GM12864 (cell line): ENCODE measurements around the gene ZNF155.

Experiments
- DNase-seq: peaks from one replicate; pipeline ENCODE4 v3.0.0-alpha.2; 2011; ENCODE audit warnings: low read depth
- H3K4me3 ChIP-seq: 2 replicates; pipeline ENCODE4 v1.5.1; 2011; ENCODE audit warnings: mild to moderate bottlenecking, low read depth, low read length, control low read depth
- CTCF ChIP-seq: IDR thresholded peaks from 2 replicates; pipeline ENCODE4 v1.5.1; 2011; ENCODE audit warnings: low read depth, mild to moderate bottlenecking, moderate library complexity, low read length, control low read depth, inconsistent platforms; ENCODE audit errors: missing control alignments

The ZNF155 gene

GRCh38 chr19:43983544-43983911 lies 460 bp upstream of the ZNF155 start:
- no peak for TF ChIP-seq CTCF
- DNase-seq: no peak
- peak overlapping the region; percentile 75 for H3K4me3 ChIP-seq

DNA sequence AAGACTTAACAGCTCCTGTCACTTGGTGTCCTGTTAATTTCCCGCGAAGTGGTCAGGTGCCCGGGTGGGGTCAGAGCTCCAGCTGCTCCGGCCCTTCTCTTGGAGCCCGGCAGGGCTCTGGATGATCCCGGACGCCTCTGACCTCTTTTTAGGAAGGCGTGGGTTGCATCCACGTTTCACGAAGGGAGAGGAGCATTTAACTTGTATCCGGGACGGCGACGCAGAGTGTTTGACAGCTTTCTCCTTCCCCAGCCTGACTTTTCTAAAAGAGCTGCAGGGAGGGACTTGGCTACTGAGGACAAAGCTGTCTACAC lies 656 bp downstream of the ZNF155 start:
- peak overlapping the region; percentile 75 for H3K4me3 ChIP-seq
- no peak for DNase-seq

DNA sequence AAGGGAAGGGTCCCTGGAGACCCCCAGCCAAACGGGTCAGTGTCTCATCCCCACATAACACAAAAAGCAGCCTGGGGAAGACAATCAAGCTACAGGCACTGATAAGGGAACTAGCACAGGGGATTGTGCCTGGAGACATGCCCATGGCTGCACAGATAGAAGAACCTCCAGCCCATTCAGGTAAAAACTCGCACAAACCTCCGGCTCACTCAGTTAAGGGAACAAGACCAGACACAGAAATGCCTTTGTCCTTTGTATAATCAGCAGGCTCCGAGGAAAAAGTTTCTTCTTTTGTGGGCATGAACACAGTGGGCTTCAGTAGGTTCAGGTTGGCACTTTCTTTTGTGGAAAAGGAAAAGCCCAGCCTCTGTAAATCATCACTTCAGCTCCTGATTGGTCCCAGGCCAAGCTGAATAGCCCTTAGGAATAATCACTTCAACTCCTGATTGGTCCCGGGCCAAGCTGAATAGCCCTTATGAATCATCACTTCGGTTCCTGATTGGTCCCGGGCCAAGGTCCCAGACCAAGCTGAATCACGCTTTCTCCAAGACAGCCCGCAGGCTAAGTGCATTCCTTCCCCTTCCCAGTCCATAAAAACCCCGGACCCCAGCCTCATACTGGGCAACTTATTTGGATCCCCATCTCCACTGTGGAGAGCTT lies 13.8 kb downstream of the ZNF155 start:
- no peak for DNase-seq
- H3K4me3 ChIP-seq: no peak overlapping the region
- no peak for TF ChIP-seq CTCF

More for the DNA sequence above, 656 bp downstream of the ZNF155 start:
- no peak for TF ChIP-seq CTCF

DNA sequence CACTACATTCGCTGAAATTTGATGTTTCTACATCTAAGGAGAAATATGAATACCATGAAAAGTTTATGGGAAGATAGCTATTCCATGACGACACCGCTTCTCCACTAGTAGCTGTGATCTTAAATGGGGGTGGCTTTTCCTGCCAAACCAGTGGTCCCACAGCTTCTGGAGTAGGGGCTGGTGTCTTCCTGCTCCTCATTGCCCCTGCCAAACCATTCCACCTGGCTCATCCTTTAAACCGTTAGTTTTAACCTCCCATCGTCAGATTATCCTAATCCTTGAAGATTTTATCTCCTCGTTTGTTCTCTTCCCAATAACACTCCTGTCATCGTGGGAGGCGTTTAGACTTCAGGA lies 18.2 kb downstream of the ZNF155 start:
- no peak for DNase-seq
- H3K4me3 ChIP-seq: peak overlapping the region; percentile 78
- no peak for TF ChIP-seq CTCF

- peak; percentile 96 for DNase-seq
Observed at GRCh38 chr19:44002566-44003460, 18.8 kb downstream of the ZNF155 start, which contains the start of gene ZNF230. Gene ZNF230 (plus strand): TSS chr19:44002957. CDS start chr19:44007079, 4,122 bp downstream.

GRCh38 chr19:44003461-44004009 lies 19.5 kb downstream of the ZNF155 start:
- DNase-seq: no peak
- H3K4me3 ChIP-seq: peak overlapping the region; percentile 78
- peak; percentile 22 for TF ChIP-seq CTCF

More at GRCh38 chr19:44002566-44003460, 18.8 kb downstream of the ZNF155 start, which contains the start of gene ZNF230:
- no peak for TF ChIP-seq CTCF
- peak within 1 kb of the TSS; percentile 78 for H3K4me3 ChIP-seq
